Uterus (tissue), 2 donors: ENCODE data around the gene TAS1R2.
"Not testable (repeated sequence)": the region's sequence is repeated elsewhere in the genome, so short reads cannot be mapped to it uniquely, and the experiment has no call there.

ENCODE experiments used
- CTCF ChIP-seq, 4 experiments: fragments of 200-600 bp in 2 of 4; fragments of 450-650 bp in 2 of 4; sonication (generic) in 2 of 4; IDR thresholded peaks; one replicate each; pipeline ENCODE4 v1.5.1; 2016 to 2019; ENCODE audit warnings: antibody characterized with exemption in 4 of 4, mild to moderate bottlenecking in 2 of 4, moderate library complexity in 1 of 4
- POLR2A ChIP-seq, 2 donors: fragments of 450-650 bp; IDR thresholded peaks; one replicate each; pipeline ENCODE4 v1.6.1; 2016; ENCODE audit warnings: antibody characterized with exemption in 2 of 2, mild to moderate bottlenecking in 1 of 2, moderate library complexity in 1 of 2

- TF ChIP-seq CTCF, POLR2A (IDR thresholded peaks at IDR 0.05): not testable (repeated sequence)
These were observed 11.7 kb downstream of the TAS1R2 start for GRCh38 chr1:18847723-18848122.
